A549 (cell line): Measurements from ENCODE around the gene PTX4. TPM values are rescaled to one million over a fixed set of nuclear protein-coding genes. Genes with fewer than 3 reads are reported as not detected.

Source experiments
- ATAC-seq, 2 experiments: fragments of 200-7000 bp in 1 of 2; fragments of >200 bp in 1 of 2; cut with Nextera tagmentation in 1 of 2; cut with Tn5 transposase in 1 of 2; 3 replicates each; pipeline versions ENCODE4 v1.8.0 to v1.9.1; 2018 to 2020; ENCODE audit warnings: mild to moderate bottlenecking in 1 of 2, moderate library complexity in 1 of 2
- CTCF ChIA-PET: fragments of 300-600 bp; sonication (Branson Sonifier 250); formaldehyde crosslinking; extraction: SDS; loops from one replicate; lab custom pipeline; 2021; ENCODE audit warnings: antibody characterized with exemption, inconsistent platforms; lab: Yijun Ruan, JAX
- POLR2A ChIA-PET: fragments of 350-600 bp; formaldehyde crosslinking; extraction: SDS; loops from one replicate; lab custom pipeline; 2021; ENCODE audit warnings: antibody characterized with exemption, inconsistent platforms; lab: Yijun Ruan, JAX
- DNase-seq, 2 experiments: peaks; one replicate each; pipeline versions ENCODE4 v3.0.0 to v3.0.0-alpha.2; 2011 to 2016; ENCODE audit warnings: low read depth in 1 of 2, low spot score in 1 of 2
- FAIRE-seq: peaks from 2 replicates; lab custom pipeline; 2011; peaks lifted over from hg19 to GRCh38; lab: Jason Lieb, UNC
- H3K27ac ChIP-seq, 2 experiments: fragments of >200 bp; sonication (Bioruptor Twin); formaldehyde crosslinking; 3 replicates each; pipeline ENCODE4 v1.5.1; 2016 to 2017
- H3K4me1 ChIP-seq: fragments of >200 bp; sonication (Bioruptor Twin); formaldehyde crosslinking; 3 replicates; pipeline ENCODE4 v1.6.1; 2016
- H3K4me2 ChIP-seq: fragments of >200 bp; sonication (Bioruptor Twin); formaldehyde crosslinking; 3 replicates; pipeline ENCODE4 v1.6.1; 2016
- H3K4me3 ChIP-seq: fragments of >200 bp; sonication (Bioruptor Twin); formaldehyde crosslinking; 3 replicates; pipeline ENCODE4 v1.5.1; 2016
- H3K9me3 ChIP-seq: fragments of >200 bp; sonication (Bioruptor Twin); formaldehyde crosslinking; 3 replicates; pipeline ENCODE4 v1.6.1; 2016
- CEBPB ChIP-seq, 2 experiments: fragments of >200 bp in 1 of 2; sonication (Bioruptor Twin) in 1 of 2; formaldehyde crosslinking in 1 of 2; IDR thresholded peaks; 2 replicates each; pipeline ENCODE4 v1.6.1; 2012 to 2016
- E2F6 ChIP-seq: IDR thresholded peaks from 2 replicates; pipeline ENCODE4 v1.6.1; 2012; ENCODE audit warnings: low read depth, borderline replicate concordance
- EHF ChIP-seq: fragments of 250-450 bp; sonication (Bioruptor Pico); IDR thresholded peaks from 2 replicates; pipeline ENCODE4 v1.5.0; 2020; ENCODE audit warnings: mild to moderate bottlenecking
- EHMT2 ChIP-seq: fragments of 200-600 bp; sonication (generic); IDR thresholded peaks from 2 replicates; pipeline ENCODE4 v1.6.1; 2016; ENCODE audit warnings: antibody characterized with exemption, low read depth, mild to moderate bottlenecking, moderate library complexity
- ESRRA ChIP-seq: fragments of 150-350 bp; IDR thresholded peaks from 2 replicates; pipeline ENCODE4 v1.6.1; 2014; ENCODE audit warnings: mild to moderate bottlenecking, low read length, borderline replicate concordance
- FOSB ChIP-seq: fragments of 250-450 bp; sonication (Bioruptor Pico); IDR thresholded peaks from 2 replicates; pipeline ENCODE4 v1.5.0; 2020; ENCODE audit warnings: mild to moderate bottlenecking, moderate library complexity
- FOSL2 ChIP-seq, 2 experiments: fragments of 450-650 bp in 1 of 2; fragments of >200 bp in 1 of 2; sonication (Bioruptor Twin) in 1 of 2; formaldehyde crosslinking; IDR thresholded peaks; 2 replicates each; pipeline versions ENCODE4 v1.5.0 to v1.6.1; 2016 to 2020; ENCODE audit warnings: mild to moderate bottlenecking in 1 of 2, moderate library complexity in 1 of 2
- HEYL ChIP-seq: fragments of 250-450 bp; sonication (Bioruptor Pico); IDR thresholded peaks from 2 replicates; pipeline ENCODE4 v1.8.0; 2021; ENCODE audit warnings: mild to moderate bottlenecking, moderate library complexity
- JUN ChIP-seq, 2 experiments: fragments of >200 bp; sonication (Bioruptor Twin); formaldehyde crosslinking; IDR thresholded peaks; 2 replicates in 1 of 2; 3 replicates in 1 of 2; pipeline ENCODE4 v1.6.1; 2016 to 2017
- KDM1A ChIP-seq: fragments of 200-600 bp; sonication (generic); IDR thresholded peaks from 2 replicates; pipeline ENCODE4 v1.6.1; 2016; ENCODE audit warnings: low read depth, mild to moderate bottlenecking
- KDM5A ChIP-seq: fragments of 200-600 bp; sonication (generic); IDR thresholded peaks from 2 replicates; pipeline ENCODE4 v1.6.1; 2016; ENCODE audit warnings: antibody characterized with exemption, mild to moderate bottlenecking
- MAFK ChIP-seq: fragments of 450-650 bp; IDR thresholded peaks from 2 replicates; pipeline ENCODE4 v1.6.1; 2014; ENCODE audit not compliant: partially characterized antibody
- MAX ChIP-seq: IDR thresholded peaks from 2 replicates; pipeline ENCODE4 v1.6.1; 2012
- MAZ ChIP-seq: fragments of 150-350 bp; IDR thresholded peaks from 2 replicates; pipeline ENCODE4 v1.6.1; 2014; ENCODE audit warnings: antibody characterized with exemption, low read depth, low read length, borderline replicate concordance
- MYC ChIP-seq: IDR thresholded peaks from 2 replicates; pipeline ENCODE4 v1.6.1; 2012; ENCODE audit warnings: mild to moderate bottlenecking, inconsistent platforms, low read length, improper control_type of control experiment, borderline replicate concordance
- NPAS2 ChIP-seq: fragments of 250-450 bp; sonication (Bioruptor Pico); IDR thresholded peaks from 2 replicates; pipeline ENCODE4 v1.8.0; 2022; ENCODE audit warnings: mild to moderate bottlenecking, moderate library complexity, borderline replicate concordance
- PHF8 ChIP-seq: fragments of 200-600 bp; sonication (generic); IDR thresholded peaks from 2 replicates; pipeline ENCODE4 v1.6.1; 2016; ENCODE audit warnings: low read depth, mild to moderate bottlenecking, antibody characterized with exemption, moderate library complexity, borderline replicate concordance
- POLR2A ChIP-seq: IDR thresholded peaks from 2 replicates; pipeline ENCODE4 v1.6.1; 2012; ENCODE audit warnings: mild to moderate bottlenecking, low read length
- RAD21 ChIP-seq, 2 experiments: fragments of >200 bp in 1 of 2; sonication (Bioruptor Twin) in 1 of 2; formaldehyde crosslinking in 1 of 2; IDR thresholded peaks in 1 of 2; conservative IDR thresholded peaks in 1 of 2; 2 replicates in 1 of 2; 3 replicates in 1 of 2; pipeline ENCODE4 v1.6.1; 2012 to 2018; ENCODE audit warnings: inconsistent platforms in 1 of 2
- RARB ChIP-seq: fragments of 250-450 bp; sonication (Bioruptor Pico); IDR thresholded peaks from 2 replicates; pipeline ENCODE4 v1.8.0; 2021; ENCODE audit warnings: mild to moderate bottlenecking, moderate library complexity
- RCOR1 ChIP-seq: fragments of 150-350 bp; IDR thresholded peaks from 2 replicates; pipeline ENCODE4 v1.6.1; 2014; ENCODE audit warnings: antibody characterized with exemption, low read length, low read depth
- RFX5 ChIP-seq: fragments of 450-650 bp; IDR thresholded peaks from 2 replicates; pipeline ENCODE4 v1.7.1; 2014; ENCODE audit warnings: antibody characterized with exemption, mild to moderate bottlenecking, moderate library complexity
- TFCP2L1 ChIP-seq: fragments of 250-450 bp; sonication (Bioruptor Pico); IDR thresholded peaks from 2 replicates; pipeline ENCODE4 v1.5.0; 2021; ENCODE audit warnings: mild to moderate bottlenecking
- ZC3H11A ChIP-seq: fragments of 450-650 bp; IDR thresholded peaks from 2 replicates; pipeline ENCODE4 v1.6.1; 2014; ENCODE audit warnings: antibody characterized with exemption, mild to moderate bottlenecking
- ZFP36 ChIP-seq: fragments of 450-650 bp; IDR thresholded peaks from 2 replicates; pipeline ENCODE4 v1.6.1; 2014; ENCODE audit warnings: borderline replicate concordance; ENCODE audit not compliant: partially characterized antibody
- ZNF302 ChIP-seq: fragments of 250-450 bp; sonication (Bioruptor Pico); IDR thresholded peaks from 2 replicates; pipeline ENCODE4 v1.9.0; 2021; ENCODE audit warnings: inconsistent platforms, mild to moderate bottlenecking, moderate library complexity
- WGBS: methylation state at CpG from one replicate; pipeline ENCODE4 v1.1.6; 2017; ENCODE audit errors: missing lambda C conversion rate; 5-methylcytosine and 5-hydroxymethylcytosine counted together
- polyA plus RNA-seq, 4 experiments: library from polyadenylated mRNA; depleted of rRNA in 3 of 4; stranded (reverse); fragments of >200 nt; fragmentation: RNase III in 1 of 4; extraction: RNeasy Plus Mini Kit Qiagen cat#74134 plus additional on column Dnase treatment in 1 of 4; gene quantifications; 2 replicates in 3 of 4; 3 replicates in 1 of 4; pipeline ENCODE4 v1.2.3, GENCODE V29; 2011 to 2017

Gene PTX4
- polyA plus RNA-seq, 2 of the 4 experiments (the other 2 are of a cell fraction) = not detected

- DNase-seq = no peak
- H3K27ac ChIP-seq = no peak overlapping the region
- CTCF ChIA-PET = interaction anchor here (0.8 to 1.2 kb wide), 3 partner anchors 11 to 259 kb away, joined by 3 to 4 read pairs (median 3); partner anchors contain the start of gene MAPK8IP3
- TF ChIP-seq TFCP2L1 (CRISPR knock-in tag) (no peak), RCOR1 (no peak), HEYL (CRISPR knock-in tag) (no peak), MAFK (no peak), ZNF302 (CRISPR knock-in tag) (no peak), EHMT2 (no peak), POLR2A (no peak), RARB (no peak), KDM1A (no peak), ZFP36 (no peak), PHF8 (no peak), E2F6 (no peak), RFX5 (no peak), ESRRA (no peak), EHF (no peak), KDM5A (no peak), JUN (IDR thresholded peaks at IDR 0.05) (no peak), FOSL2 (IDR thresholded peaks at IDR 0.05) (no peak), FOSL2 (CRISPR knock-in tag; IDR thresholded peaks at IDR 0.05) (no peak), ZC3H11A (no peak), MAX (no peak)
- H3K4me2 ChIP-seq = no peak overlapping the region
- no peaks in the 10 kb centered on the region for H3K9me3 ChIP-seq
- no peak for FAIRE-seq
- H3K4me3 ChIP-seq = no peak overlapping the region
- no peak for ATAC-seq
- no peaks in the 10 kb centered on the region for H3K4me1 ChIP-seq
- POLR2A ChIA-PET = no interaction called here
- WGBS = 94% methylated on average over 21 of the region's 41 CpGs
Measured at GRCh38 chr16:1446296-1447080, 42.3 kb downstream of the PTX4 start.

- FAIRE-seq (no peak), DNase-seq (no peak), ATAC-seq (no peak)
- TF ChIP-seq FOSB (CRISPR knock-in tag) (no peak), HEYL (CRISPR knock-in tag) (no peak), FOSL2 (IDR thresholded peaks at IDR 0.05) (no peak), FOSL2 (CRISPR knock-in tag; IDR thresholded peaks at IDR 0.05) (no peak), NPAS2 (CRISPR knock-in tag) (no peak), PHF8 (no peak), MYC (no peak), JUN (IDR thresholded peaks at IDR 0.05) (no peak), CEBPB (IDR thresholded peaks at IDR 0.05) (no peak), MAZ (no peak), RAD21 (conservative IDR thresholded peaks at IDR 0.05 in 1 of 2, IDR thresholded peaks at IDR 0.05 in 1 of 2) (no peak), E2F6 (no peak)
- no peaks in the 10 kb centered on the region for H3K9me3 ChIP-seq
- H3K4me3 ChIP-seq = no peak overlapping the region
- POLR2A ChIA-PET = no interaction called here
- no peak overlapping the region for H3K27ac ChIP-seq
- CTCF ChIA-PET = interaction anchor here (1.1 to 1.2 kb wide), 2 partner anchors 11 to 16 kb away, joined by 3 to 4 read pairs; no protein-coding TSS in a partner anchor
- no peak overlapping the region for H3K4me2 ChIP-seq
- no peaks in the 10 kb centered on the region for H3K4me1 ChIP-seq
- WGBS = 87% methylated on average over 13 of the region's 25 CpGs
Measured at GRCh38 chr16:1445518-1446203, 43.1 kb downstream of the PTX4 start.
